Suprapubic skin (tissue), 4 donors: ENCODE results near the gene EDC4. TPM values are rescaled to one million over a fixed set of nuclear protein-coding genes. Genes with fewer than 3 reads are reported as not detected.

Source experiments
- DNase-seq, 2 donors: peaks; one replicate each; pipeline ENCODE4 v3.0.0-alpha.2; 2019; ENCODE audit warnings: low spot score in 2 of 2
- H3K27ac ChIP-seq: fragments of 200-600 bp; sonication (generic); one replicate; pipeline ENCODE4 v1.5.1; 2019
- H3K27me3 ChIP-seq: fragments of 200-600 bp; sonication (generic); one replicate; pipeline ENCODE4 v1.5.1; 2019
- H3K36me3 ChIP-seq: fragments of 200-600 bp; sonication (generic); one replicate; pipeline ENCODE4 v1.5.1; 2019
- H3K4me1 ChIP-seq: fragments of 200-600 bp; sonication (generic); one replicate; pipeline ENCODE4 v1.5.1; 2019
- H3K4me3 ChIP-seq: fragments of 200-600 bp; sonication (generic); one replicate; pipeline ENCODE4 v1.5.1; 2019; ENCODE audit warnings: mild to moderate bottlenecking
- H3K9me3 ChIP-seq: fragments of 200-600 bp; sonication (generic); one replicate; pipeline ENCODE4 v1.5.1; 2019
- EP300 ChIP-seq: sonication (generic); formaldehyde crosslinking; IDR thresholded peaks from one replicate; pipeline ENCODE4 v1.6.1; 2017; ENCODE audit warnings: antibody characterized with exemption
- POLR2A ChIP-seq, 2 donors: fragments of 450-650 bp; IDR thresholded peaks; one replicate each; pipeline ENCODE4 v1.6.1; 2017; ENCODE audit warnings: antibody characterized with exemption in 2 of 2, mild to moderate bottlenecking in 2 of 2, moderate library complexity in 2 of 2
- POLR2AphosphoS5 ChIP-seq, 3 donors: sonication (generic); formaldehyde crosslinking; IDR thresholded peaks; one replicate each; pipeline ENCODE4 v1.6.1; 2017; ENCODE audit warnings: antibody characterized with exemption in 3 of 3
- WGBS: methylation state at CpG from one replicate; pipeline ENCODE4 v1.1.5; 2018; 5-methylcytosine and 5-hydroxymethylcytosine counted together
- total RNA-seq, 4 donors: library from RNA; depleted of rRNA; stranded (reverse); fragments of >200 nt; gene quantifications; one replicate each; pipeline ENCODE4 v1.1.0, GENCODE V29; 2016
- TF ChIP-seq, protein P1 (sequence below), 2 donors: fragments of 200-600 bp in 1 of 2; fragments of 450-650 bp in 1 of 2; sonication (generic) in 1 of 2; IDR thresholded peaks; one replicate each; pipeline ENCODE4 v1.5.1; 2016 to 2019; ENCODE audit warnings: antibody characterized with exemption in 2 of 2, mild to moderate bottlenecking in 1 of 2, moderate library complexity in 1 of 2

Gene EDC4
- total RNA-seq, 4 donors from 2014 or later: 59.5 to 110 (median 68.0) TPM

DNA sequence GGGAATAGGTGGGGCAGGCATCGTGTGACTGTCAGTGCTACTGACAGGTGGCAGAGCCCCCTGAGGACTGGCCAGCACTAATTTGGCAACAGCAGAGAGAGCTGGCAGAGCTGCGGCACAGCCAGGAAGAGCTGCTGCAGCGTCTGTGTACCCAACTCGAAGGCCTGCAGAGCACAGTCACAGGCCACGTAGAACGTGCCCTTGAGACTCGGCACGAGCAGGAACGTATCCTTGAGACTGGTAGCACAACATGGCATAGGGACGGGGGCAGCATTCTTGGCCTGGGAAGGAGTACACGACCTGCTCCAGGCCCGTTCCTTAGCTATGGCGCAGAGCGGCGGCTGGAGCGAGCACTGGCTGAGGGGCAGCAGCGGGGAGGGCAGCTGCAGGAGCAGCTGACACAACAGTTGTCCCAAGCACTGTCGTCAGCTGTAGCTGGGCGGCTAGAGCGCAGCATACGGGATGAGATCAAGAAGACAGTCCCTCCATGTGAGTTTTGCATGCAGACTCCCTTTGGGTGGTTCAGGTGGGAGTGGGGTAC is 8.8 kb downstream of the EDC4 start:
- Histone ChIP-seq H3K9me3 (no peaks in the 10 kb centered on the region), H3K36me3 (peaks cover 87% of the 10 kb centered on the region), H3K27ac (no peak overlapping the region), H3K27me3 (no peaks in the 10 kb centered on the region), H3K4me3 (no peak overlapping the region), H3K4me1 (peaks cover 16% of the 10 kb centered on the region)
- no peak for DNase-seq
- WGBS: 94% methylated on average over 21 of the region's 21 CpGs
- TF ChIP-seq, protein P1, sequence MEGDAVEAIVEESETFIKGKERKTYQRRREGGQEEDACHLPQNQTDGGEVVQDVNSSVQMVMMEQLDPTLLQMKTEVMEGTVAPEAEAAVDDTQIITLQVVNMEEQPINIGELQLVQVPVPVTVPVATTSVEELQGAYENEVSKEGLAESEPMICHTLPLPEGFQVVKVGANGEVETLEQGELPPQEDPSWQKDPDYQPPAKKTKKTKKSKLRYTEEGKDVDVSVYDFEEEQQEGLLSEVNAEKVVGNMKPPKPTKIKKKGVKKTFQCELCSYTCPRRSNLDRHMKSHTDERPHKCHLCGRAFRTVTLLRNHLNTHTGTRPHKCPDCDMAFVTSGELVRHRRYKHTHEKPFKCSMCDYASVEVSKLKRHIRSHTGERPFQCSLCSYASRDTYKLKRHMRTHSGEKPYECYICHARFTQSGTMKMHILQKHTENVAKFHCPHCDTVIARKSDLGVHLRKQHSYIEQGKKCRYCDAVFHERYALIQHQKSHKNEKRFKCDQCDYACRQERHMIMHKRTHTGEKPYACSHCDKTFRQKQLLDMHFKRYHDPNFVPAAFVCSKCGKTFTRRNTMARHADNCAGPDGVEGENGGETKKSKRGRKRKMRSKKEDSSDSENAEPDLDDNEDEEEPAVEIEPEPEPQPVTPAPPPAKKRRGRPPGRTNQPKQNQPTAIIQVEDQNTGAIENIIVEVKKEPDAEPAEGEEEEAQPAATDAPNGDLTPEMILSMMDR (IDR thresholded peaks at IDR 0.05): no peak
- TF ChIP-seq POLR2A (IDR thresholded peaks at IDR 0.05) (no peak), POLR2AphosphoS5 (IDR thresholded peaks at IDR 0.05) (no peak), EP300 (no peak)

DNA sequence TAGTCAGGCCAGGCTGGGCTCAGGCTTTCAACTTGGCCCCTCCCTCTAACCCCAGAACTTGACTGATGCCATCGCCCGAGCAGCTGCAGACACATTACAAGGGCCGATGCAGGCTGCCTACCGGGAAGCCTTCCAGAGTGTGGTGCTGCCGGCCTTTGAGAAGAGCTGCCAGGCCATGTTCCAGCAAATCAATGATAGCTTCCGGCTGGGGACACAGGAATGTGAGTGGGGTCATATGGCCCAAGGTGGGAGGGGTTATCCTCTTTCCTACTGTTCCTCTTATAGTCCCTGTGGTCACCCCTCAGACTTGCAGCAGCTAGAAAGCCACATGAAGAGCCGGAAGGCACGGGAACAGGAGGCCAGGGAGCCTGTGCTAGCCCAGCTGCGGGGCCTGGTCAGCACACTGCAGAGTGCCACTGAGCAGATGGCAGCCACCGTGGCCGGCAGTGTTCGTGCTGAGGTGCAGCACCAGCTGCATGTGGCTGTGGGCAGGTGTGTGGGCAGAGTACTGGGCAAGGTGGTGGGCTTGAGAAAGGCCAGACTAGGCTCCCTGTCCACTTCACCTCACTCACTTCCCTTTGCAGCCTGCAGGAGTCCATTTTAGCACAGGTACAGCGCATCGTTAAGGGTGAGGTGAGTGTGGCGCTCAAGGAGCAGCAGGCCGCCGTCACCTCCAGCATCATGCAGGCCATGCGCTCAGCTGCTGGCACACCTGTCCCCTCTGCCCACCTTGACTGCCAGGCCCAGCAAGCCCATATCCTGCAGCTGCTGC is 9.7 kb downstream of the EDC4 start:
- TF ChIP-seq POLR2A (IDR thresholded peaks at IDR 0.05) (no peak), POLR2AphosphoS5 (IDR thresholded peaks at IDR 0.05) (no peak), EP300 (no peak)
- TF ChIP-seq, protein P1 (IDR thresholded peaks at IDR 0.05): no peak
- Histone ChIP-seq H3K9me3 (no peaks in the 10 kb centered on the region), H3K36me3 (peaks cover 82% of the 10 kb centered on the region), H3K27me3 (no peaks in the 10 kb centered on the region), H3K4me1 (peaks cover 16% of the 10 kb centered on the region), H3K27ac (no peak overlapping the region), H3K4me3 (no peak overlapping the region)
- no peak for DNase-seq
- 78% methylated on average over 16 of the region's 18 CpGs for WGBS

DNA sequence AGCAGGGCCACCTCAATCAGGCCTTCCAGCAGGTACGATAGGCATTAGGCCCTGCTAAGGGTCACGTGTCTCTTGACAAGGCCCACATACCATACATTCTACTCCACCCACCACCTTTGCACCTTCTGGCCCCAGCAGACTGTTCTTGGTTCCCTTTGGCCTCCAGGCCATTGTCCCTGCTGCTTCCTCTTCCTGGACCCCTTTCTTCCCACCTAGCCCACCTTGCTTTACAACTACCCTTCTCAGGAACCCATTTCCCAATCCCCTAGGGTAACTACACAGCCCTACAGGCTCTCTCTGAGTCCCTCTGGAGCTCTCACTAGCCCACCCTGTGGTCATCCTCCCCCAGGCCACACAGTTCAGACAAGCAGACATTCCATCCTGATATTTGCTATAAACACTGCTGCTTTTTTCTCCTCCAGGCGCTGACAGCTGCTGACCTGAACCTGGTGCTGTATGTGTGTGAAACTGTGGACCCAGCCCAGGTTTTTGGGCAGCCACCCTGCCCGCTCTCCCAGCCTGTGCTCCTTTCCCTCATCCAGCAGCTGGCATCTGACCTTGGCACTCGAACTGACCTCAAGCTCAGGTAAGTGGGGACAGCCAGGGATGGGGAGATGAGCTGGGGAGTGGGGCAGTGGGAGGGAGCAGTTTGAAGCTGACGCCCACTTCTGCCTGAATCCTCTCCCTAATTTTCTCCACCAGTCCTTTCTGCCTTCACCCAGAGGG is 10.5 kb downstream of the EDC4 start:
- Histone ChIP-seq H3K4me1 (peaks cover 16% of the 10 kb centered on the region), H3K27me3 (no peaks in the 10 kb centered on the region), H3K9me3 (no peaks in the 10 kb centered on the region), H3K27ac (no peak overlapping the region), H3K36me3 (peaks cover 75% of the 10 kb centered on the region), H3K4me3 (no peak overlapping the region)
- TF ChIP-seq, protein P1 (IDR thresholded peaks at IDR 0.05): no peak
- TF ChIP-seq EP300: no peak
- no peak for TF ChIP-seq POLR2A (IDR thresholded peaks at IDR 0.05)
- DNase-seq: no peak
- 84% methylated on average over 6 of the region's 6 CpGs for WGBS

DNA sequence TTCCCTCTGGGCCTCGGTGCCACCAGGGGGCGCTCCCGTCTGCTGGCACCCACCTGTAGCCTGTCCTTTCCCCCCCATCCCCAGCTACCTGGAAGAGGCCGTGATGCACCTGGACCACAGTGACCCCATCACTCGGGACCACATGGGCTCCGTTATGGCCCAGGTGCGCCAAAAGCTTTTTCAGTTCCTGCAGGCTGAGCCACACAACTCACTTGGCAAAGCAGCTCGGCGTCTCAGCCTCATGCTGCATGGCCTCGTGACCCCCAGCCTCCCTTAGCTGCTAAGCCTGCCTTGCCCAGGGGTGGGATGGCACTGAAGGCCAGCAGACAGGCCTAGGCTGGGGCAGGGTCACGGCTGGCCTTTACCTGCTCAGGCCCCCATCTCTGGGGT is 11.0 kb downstream of the EDC4 start:
- Histone ChIP-seq H3K4me1 (peaks cover 16% of the 10 kb centered on the region), H3K4me3 (no peak overlapping the region), H3K27ac (no peak overlapping the region), H3K27me3 (no peaks in the 10 kb centered on the region), H3K36me3 (peaks cover 69% of the 10 kb centered on the region), H3K9me3 (no peaks in the 10 kb centered on the region)
- TF ChIP-seq POLR2A (IDR thresholded peaks at IDR 0.05): no peak
- TF ChIP-seq POLR2AphosphoS5 (IDR thresholded peaks at IDR 0.05): no peak
- no peak for TF ChIP-seq EP300
- TF ChIP-seq, protein P1 (IDR thresholded peaks at IDR 0.05): peak; percentile 43 to 86
- DNase-seq: peak in 1 of 2 donors; percentile 80
- 41% methylated on average over 7 of the region's 11 CpGs for WGBS

DNA sequence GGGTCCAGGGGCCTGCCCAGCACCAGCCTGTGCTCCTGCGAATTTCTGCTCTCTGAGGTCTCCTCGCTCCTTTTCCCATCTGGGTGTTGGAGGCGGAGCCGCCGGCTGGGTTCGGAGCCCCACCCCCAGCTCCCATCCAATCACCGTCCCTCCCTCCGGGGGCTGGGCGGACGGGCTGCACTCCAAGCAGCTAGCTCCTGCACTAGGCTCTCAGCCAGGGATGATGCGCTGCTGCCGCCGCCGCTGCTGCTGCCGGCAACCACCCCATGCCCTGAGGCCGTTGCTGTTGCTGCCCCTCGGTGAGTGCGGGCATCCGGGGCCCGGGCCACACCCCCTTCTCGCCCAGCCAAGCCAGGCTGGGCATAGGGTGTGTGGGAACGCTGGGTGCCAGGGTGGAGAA is 11.8 kb downstream of the EDC4 start, which contains the start of gene NRN1L:
Gene NRN1L, plus strand, starts transcription at position 202 of the 400 bp plus-strand sequence. Its CDS starts 19 bp downstream, at position 221.
- Histone ChIP-seq H3K36me3 (peaks cover 61% of the 10 kb centered on the region), H3K4me1 (peaks cover 16% of the 10 kb centered on the region), H3K27ac (no peak within 1 kb of the TSS), H3K4me3 (peak within 1 kb of the TSS; percentile 16), H3K9me3 (no peaks in the 10 kb centered on the region), H3K27me3 (no peaks in the 10 kb centered on the region)
- WGBS: 20% methylated on average over 14 of the region's 22 CpGs
- TF ChIP-seq, protein P1 (IDR thresholded peaks at IDR 0.05): no peak
- TF ChIP-seq POLR2A (IDR thresholded peaks at IDR 0.05) (no peak), POLR2AphosphoS5 (IDR thresholded peaks at IDR 0.05) (no peak), EP300 (no peak)
- peak; percentile 91 to 93 for DNase-seq
